HepG2 (cell line): Measurements from ENCODE around the gene NDUFB7. TPM values are rescaled to one million over a fixed set of nuclear protein-coding genes. Genes with fewer than 3 reads are reported as not detected.

Source experiments
- ATAC-seq: fragments of 200-7000 bp; cut with Tn5 transposase; 3 replicates; pipeline ENCODE4 v1.9.1; 2020; ENCODE audit warnings: mild to moderate bottlenecking, moderate library complexity
- BruUV-seq: library from RNA; stranded (reverse); fragments of 400-500 nt; replicated peaks from 2 replicates; lab custom pipeline; 2021; lab: Mats Ljungman, UMichigan
- CTCF ChIA-PET: fragments of 300-600 bp; formaldehyde crosslinking; extraction: SDS; loops from one replicate; lab custom pipeline; 2021; ENCODE audit warnings: low total read pairs, inconsistent platforms, low intra/inter-chr PET ratio; lab: Yijun Ruan, JAX
- POLR2A ChIA-PET: fragments of 350-600 bp; sonication (Branson Sonifier 250); formaldehyde crosslinking; loops from one replicate; lab custom pipeline; 2020; ENCODE audit warnings: antibody characterized with exemption, inconsistent platforms; lab: Yijun Ruan, JAX
- DNase-seq: peaks from one replicate; pipeline ENCODE4 v3.0.0-alpha.2; 2015; ENCODE audit warnings: low spot score
- FAIRE-seq: peaks from 3 replicates; lab custom pipeline; 2011; peaks lifted over from hg19 to GRCh38; lab: Jason Lieb, UNC
- H2AFZ ChIP-seq: one replicate; pipeline ENCODE4 v1.6.1; 2011; ENCODE audit warnings: low read length, inconsistent platforms
- H3K27ac ChIP-seq: fragments of 300-600 bp; 3 replicates; pipeline ENCODE4 v1.8.0; 2011; ENCODE audit warnings: mixed run types, mild to moderate bottlenecking, mixed read lengths, low read length, inconsistent platforms; ENCODE audit not compliant: insufficient read depth; ENCODE audit errors: extremely low read length
- H3K27me3 ChIP-seq, 2 experiments: fragments of 200-600 bp in 1 of 2; 2 replicates in 1 of 2; 3 replicates in 1 of 2; pipeline versions ENCODE4 v1.6.0 to v1.8.0; 2011; ENCODE audit warnings: low read length in 2 of 2, mild to moderate bottlenecking in 2 of 2, moderate library complexity in 2 of 2, inconsistent platforms in 1 of 2; ENCODE audit not compliant: insufficient read depth in 2 of 2, control insufficient read depth in 1 of 2
- H3K36me3 ChIP-seq, 2 experiments: fragments of 200-600 bp in 1 of 2; replicated peaks in 1 of 2; 2 replicates in 1 of 2; 3 replicates in 1 of 2; pipeline versions ENCODE4 v1.5.1 to v1.8.0; 2011; ENCODE audit warnings: low read length in 2 of 2, inconsistent platforms in 1 of 2; ENCODE audit not compliant: insufficient read depth in 2 of 2, control insufficient read depth in 1 of 2
- H3K4me1 ChIP-seq: 2 replicates; pipeline ENCODE4 v1.5.1; 2012; ENCODE audit warnings: low read length, inconsistent platforms; ENCODE audit not compliant: insufficient read depth
- H3K4me2 ChIP-seq: 2 replicates; pipeline ENCODE4 v1.6.0; 2011; ENCODE audit warnings: low read depth, low read length, inconsistent platforms
- H3K4me3 ChIP-seq, 3 experiments: fragments of 200-600 bp in 1 of 3; sonication (generic), shearing (Covaris generic) in 1 of 3; replicated peaks in 1 of 3; 2 replicates each; pipeline ENCODE4 v1.5.1; 2011 to 2016; ENCODE audit warnings: low read length in 3 of 3, inconsistent platforms in 2 of 3, low read depth in 2 of 3, mild to moderate bottlenecking in 2 of 3, control low read depth in 1 of 3, mixed read lengths in 1 of 3; ENCODE audit not compliant: insufficient read depth in 1 of 3
- H3K79me2 ChIP-seq: one replicate; pipeline ENCODE4 v1.6.1; 2011; ENCODE audit warnings: low read length, inconsistent platforms; ENCODE audit not compliant: insufficient read depth
- H3K9ac ChIP-seq: 2 replicates; pipeline ENCODE4 v1.6.0; 2011; ENCODE audit warnings: mild to moderate bottlenecking, low read depth, low read length, inconsistent platforms; ENCODE audit not compliant: insufficient read depth
- H3K9me3 ChIP-seq: 2 replicates; pipeline ENCODE4 v1.5.1; 2012; ENCODE audit warnings: mild to moderate bottlenecking, low read length
- H4K20me1 ChIP-seq: 2 replicates; pipeline ENCODE4 v1.6.0; 2011; ENCODE audit warnings: inconsistent platforms, mild to moderate bottlenecking, low read length, moderate library complexity; ENCODE audit not compliant: insufficient read depth
- PRPF4 ChIP-seq: fragments of 200-400 bp; formaldehyde crosslinking; IDR thresholded peaks from 2 replicates; pipeline ENCODE4 v1.6.1; 2016; ENCODE audit warnings: low read length, low read depth; ENCODE audit not compliant: poor library complexity, severe bottlenecking
- ZNF766 ChIP-seq: sonication (generic); formaldehyde crosslinking; IDR thresholded peaks from 2 replicates; pipeline ENCODE4 v1.5.0; 2020; ENCODE audit warnings: missing genetic modification reagents, borderline replicate concordance
- ZSCAN22 ChIP-seq: sonication (generic); formaldehyde crosslinking; IDR thresholded peaks from 2 replicates; pipeline ENCODE4 v1.4.0; 2020; ENCODE audit warnings: mild to moderate bottlenecking, missing genetic modification reagents
- WGBS: methylation state at CpG from one replicate; pipeline ENCODE4 v1.1.6; 2017; ENCODE audit warnings: low lambda C conversion rate; 5-methylcytosine and 5-hydroxymethylcytosine counted together
- in situ Hi-C: cut with HindIII; loops from 2 replicates; pipeline ENCODE4 v1.10.0; 2017; ENCODE audit warnings: low pct_unique_long_range_greater_than_20kb; ENCODE audit not compliant: extremely low pct_ligation_motif_present
- intact Hi-C: fragments of 100-400 bp; cut with micrococcal nuclease; formaldehyde crosslinking; loops from one replicate; pipeline ENCODE4 v1.10.0; 2022; ENCODE audit not compliant: unreplicated experiment
- polyA plus RNA-seq, 8 experiments: library from polyadenylated mRNA; depleted of rRNA in 3 of 8; stranded (reverse) in 7 of 8; unstranded in 1 of 8; fragments of >200 nt; fragmentation: Illumina TruSeq in 4 of 8; extraction: Trizol in 4 of 8; gene quantifications; 2 replicates each; pipeline versions ENCODE4 v1.2.1 to v1.2.3, GENCODE V29; 2011 to 2016; ENCODE audit warnings: low read depth in 4 of 8, missing spikeins in 1 of 8, mixed read lengths in 1 of 8; ENCODE audit not compliant: insufficient read depth in 1 of 8
- total RNA-seq, 5 experiments: library from RNA; depleted of rRNA; stranded (reverse); fragments of >200 nt; fragmentation: Illumina TruSeq; extraction: Trizol; gene quantifications; 2 replicates each; pipeline ENCODE4 v1.2.3, GENCODE V29; 2016; ENCODE audit warnings: low read depth in 1 of 5
- TF ChIP-seq, protein P1 (sequence below): sonication (generic); formaldehyde crosslinking; IDR thresholded peaks from 2 replicates; pipeline ENCODE4 v1.4.0; 2020; ENCODE audit warnings: missing genetic modification reagents
- TF ChIP-seq, protein P2 (sequence below): sonication (generic); formaldehyde crosslinking; IDR thresholded peaks from 2 replicates; pipeline ENCODE4 v1.5.0; 2020; ENCODE audit warnings: mild to moderate bottlenecking, missing genetic modification reagents, borderline replicate concordance
- TF ChIP-seq, protein P3 (sequence below): sonication (generic); formaldehyde crosslinking; IDR thresholded peaks from 2 replicates; pipeline ENCODE4 v1.8.1; 2023; ENCODE audit warnings: mild to moderate bottlenecking, inconsistent platforms, moderate library complexity, missing genetic modification reagents, borderline replicate concordance
- TF ChIP-seq, protein P4 (sequence below): sonication (generic); formaldehyde crosslinking; IDR thresholded peaks from 2 replicates; pipeline ENCODE4 v1.4.0; 2020; ENCODE audit warnings: missing genetic modification reagents, low read depth, mild to moderate bottlenecking, borderline replicate concordance

NDUFB7 gene
- total and polyA plus RNA-seq, 2 of the 13 experiments (the other 11 are each of a cell fraction or from before 2014, with no cell fraction given) = 156 to 198 TPM

DNA sequence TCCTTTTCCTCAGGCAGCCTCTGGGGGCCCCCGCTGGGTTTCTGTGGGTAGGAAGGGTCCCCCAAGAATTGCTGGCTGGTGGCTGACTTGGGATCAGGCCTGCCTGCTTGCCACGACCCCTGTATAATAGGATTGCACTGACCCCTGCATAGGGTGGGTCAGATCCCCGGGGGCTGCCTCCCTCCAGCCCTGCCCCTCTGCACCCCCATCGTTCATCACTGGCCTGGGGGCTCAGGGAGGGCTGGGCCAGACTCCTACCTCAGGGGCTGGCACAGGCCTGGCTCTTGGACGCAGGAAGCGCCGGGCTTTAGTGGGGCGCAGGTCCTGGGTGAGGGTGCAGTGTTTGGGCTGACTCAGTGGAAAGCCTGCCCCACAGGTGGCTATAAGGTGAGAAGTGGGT is 10.6 kb downstream of the NDUFB7 start:
- in situ Hi-C loops = no loop called here
- no peak overlapping the region for H3K4me3 ChIP-seq
- no peaks in the 10 kb centered on the region for H3K27me3 ChIP-seq
- H3K9ac ChIP-seq = no peak overlapping the region
- CTCF ChIA-PET = no interaction called here
- ATAC-seq (no peak), FAIRE-seq (no peak), DNase-seq (no peak)
- peaks cover 7 to 15% of the 10 kb centered on the region in 2 experiments; a peak in 3 of 5 replicates for H3K36me3 ChIP-seq
- H2AFZ ChIP-seq = no peak overlapping the region
- TF ChIP-seq, protein P1, sequence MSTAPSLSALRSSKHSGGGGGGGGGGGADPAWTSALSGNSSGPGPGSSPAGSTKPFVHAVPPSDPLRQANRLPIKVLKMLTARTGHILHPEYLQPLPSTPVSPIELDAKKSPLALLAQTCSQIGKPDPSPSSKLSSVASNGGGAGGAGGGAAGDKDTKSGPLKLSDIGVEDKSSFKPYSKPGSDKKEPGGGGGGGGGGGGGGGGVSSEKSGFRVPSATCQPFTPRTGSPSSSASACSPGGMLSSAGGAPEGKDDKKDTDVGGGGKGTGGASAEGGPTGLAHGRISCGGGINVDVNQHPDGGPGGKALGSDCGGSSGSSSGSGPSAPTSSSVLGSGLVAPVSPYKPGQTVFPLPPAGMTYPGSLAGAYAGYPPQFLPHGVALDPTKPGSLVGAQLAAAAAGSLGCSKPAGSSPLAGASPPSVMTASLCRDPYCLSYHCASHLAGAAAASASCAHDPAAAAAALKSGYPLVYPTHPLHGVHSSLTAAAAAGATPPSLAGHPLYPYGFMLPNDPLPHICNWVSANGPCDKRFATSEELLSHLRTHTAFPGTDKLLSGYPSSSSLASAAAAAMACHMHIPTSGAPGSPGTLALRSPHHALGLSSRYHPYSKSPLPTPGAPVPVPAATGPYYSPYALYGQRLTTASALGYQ = no peak
- TF ChIP-seq PRPF4 (no peak), ZSCAN22 (CRISPR knock-in tag) (no peak), ZNF766 (CRISPR knock-in tag) (no peak)
- TF ChIP-seq, protein P2, sequence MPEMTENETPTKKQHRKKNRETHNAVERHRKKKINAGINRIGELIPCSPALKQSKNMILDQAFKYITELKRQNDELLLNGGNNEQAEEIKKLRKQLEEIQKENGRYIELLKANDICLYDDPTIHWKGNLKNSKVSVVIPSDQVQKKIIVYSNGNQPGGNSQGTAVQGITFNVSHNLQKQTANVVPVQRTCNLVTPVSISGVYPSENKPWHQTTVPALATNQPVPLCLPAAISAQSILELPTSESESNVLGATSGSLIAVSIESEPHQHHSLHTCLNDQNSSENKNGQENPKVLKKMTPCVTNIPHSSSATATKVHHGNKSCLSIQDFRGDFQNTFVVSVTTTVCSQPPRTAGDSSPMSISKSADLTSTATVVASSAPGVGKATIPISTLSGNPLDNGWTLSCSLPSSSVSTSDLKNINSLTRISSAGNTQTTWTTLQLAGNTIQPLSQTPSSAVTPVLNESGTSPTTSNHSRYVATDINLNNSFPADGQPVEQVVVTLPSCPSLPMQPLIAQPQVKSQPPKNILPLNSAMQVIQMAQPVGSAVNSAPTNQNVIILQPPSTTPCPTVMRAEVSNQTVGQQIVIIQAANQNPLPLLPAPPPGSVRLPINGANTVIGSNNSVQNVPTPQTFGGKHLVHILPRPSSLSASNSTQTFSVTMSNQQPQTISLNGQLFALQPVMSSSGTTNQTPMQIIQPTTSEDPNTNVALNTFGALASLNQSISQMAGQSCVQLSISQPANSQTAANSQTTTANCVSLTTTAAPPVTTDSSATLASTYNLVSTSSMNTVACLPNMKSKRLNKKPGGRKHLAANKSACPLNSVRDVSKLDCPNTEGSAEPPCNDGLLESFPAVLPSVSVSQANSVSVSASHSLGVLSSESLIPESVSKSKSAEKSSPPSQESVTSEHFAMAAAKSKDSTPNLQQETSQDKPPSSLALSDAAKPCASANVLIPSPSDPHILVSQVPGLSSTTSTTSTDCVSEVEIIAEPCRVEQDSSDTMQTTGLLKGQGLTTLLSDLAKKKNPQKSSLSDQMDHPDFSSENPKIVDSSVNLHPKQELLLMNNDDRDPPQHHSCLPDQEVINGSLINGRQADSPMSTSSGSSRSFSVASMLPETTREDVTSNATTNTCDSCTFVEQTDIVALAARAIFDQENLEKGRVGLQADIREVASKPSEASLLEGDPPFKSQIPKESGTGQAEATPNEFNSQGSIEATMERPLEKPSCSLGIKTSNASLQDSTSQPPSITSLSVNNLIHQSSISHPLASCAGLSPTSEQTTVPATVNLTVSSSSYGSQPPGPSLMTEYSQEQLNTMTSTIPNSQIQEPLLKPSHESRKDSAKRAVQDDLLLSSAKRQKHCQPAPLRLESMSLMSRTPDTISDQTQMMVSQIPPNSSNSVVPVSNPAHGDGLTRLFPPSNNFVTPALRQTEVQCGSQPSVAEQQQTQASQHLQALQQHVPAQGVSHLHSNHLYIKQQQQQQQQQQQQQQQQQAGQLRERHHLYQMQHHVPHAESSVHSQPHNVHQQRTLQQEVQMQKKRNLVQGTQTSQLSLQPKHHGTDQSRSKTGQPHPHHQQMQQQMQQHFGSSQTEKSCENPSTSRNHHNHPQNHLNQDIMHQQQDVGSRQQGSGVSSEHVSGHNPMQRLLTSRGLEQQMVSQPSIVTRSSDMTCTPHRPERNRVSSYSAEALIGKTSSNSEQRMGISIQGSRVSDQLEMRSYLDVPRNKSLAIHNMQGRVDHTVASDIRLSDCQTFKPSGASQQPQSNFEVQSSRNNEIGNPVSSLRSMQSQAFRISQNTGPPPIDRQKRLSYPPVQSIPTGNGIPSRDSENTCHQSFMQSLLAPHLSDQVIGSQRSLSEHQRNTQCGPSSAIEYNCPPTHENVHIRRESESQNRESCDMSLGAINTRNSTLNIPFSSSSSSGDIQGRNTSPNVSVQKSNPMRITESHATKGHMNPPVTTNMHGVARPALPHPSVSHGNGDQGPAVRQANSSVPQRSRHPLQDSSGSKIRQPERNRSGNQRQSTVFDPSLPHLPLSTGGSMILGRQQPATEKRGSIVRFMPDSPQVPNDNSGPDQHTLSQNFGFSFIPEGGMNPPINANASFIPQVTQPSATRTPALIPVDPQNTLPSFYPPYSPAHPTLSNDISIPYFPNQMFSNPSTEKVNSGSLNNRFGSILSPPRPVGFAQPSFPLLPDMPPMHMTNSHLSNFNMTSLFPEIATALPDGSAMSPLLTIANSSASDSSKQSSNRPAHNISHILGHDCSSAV (CRISPR knock-in tag) = no peak
- TF ChIP-seq, protein P3, sequence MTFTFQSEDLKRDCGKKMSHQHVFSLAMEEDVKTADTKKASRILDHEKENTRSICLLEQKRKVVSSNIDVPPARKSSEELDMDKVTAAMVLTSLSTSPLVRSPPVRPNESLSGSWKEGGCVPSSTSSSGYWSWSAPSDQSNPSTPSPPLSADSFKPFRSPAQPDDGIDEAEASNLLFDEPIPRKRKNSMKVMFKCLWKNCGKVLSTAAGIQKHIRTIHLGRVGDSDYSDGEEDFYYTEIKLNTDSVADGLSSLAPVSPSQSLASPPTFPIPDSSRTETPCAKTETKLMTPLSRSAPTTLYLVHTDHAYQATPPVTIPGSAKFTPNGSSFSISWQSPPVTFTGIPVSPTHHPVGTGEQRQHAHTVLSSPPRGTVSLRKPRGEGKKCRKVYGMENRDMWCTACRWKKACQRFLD (CRISPR knock-in tag) = no peak
- TF ChIP-seq, protein P4, sequence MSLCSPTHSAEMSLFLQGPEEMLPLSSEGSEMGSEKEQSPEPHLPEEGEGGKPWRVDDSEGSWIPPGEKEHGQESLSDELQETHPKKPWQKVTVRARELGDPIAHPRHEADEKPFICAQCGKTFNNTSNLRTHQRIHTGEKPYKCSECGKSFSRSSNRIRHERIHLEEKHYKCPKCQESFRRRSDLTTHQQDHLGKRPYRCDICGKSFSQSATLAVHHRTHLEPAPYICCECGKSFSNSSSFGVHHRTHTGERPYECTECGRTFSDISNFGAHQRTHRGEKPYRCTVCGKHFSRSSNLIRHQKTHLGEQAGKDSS (CRISPR knock-in tag) = no peak
- POLR2A ChIA-PET = no interaction called here
- H3K27ac ChIP-seq = no peak overlapping the region
- no TSS peak for BruUV-seq
- H3K4me1 ChIP-seq = peaks cover 7% of the 10 kb centered on the region
- no peaks in the 10 kb centered on the region; the same call in 1 of the 2 replicates for H4K20me1 ChIP-seq
- peaks cover 30% of the 10 kb centered on the region for H3K79me2 ChIP-seq
- intact Hi-C loops = no loop called here
- no peak overlapping the region for H3K4me2 ChIP-seq
- 90% methylated on average over 4 of the region's 8 CpGs for WGBS
- H3K9me3 ChIP-seq = no peaks in the 10 kb centered on the region
